K562 (cell line): ENCODE measurements around the gene EYA3. TPM values are rescaled to one million over a fixed set of nuclear protein-coding genes. Genes with fewer than 3 reads are reported as not detected.
A peak's percentile ranks its signal among the peaks of the same experiment; 100 is the strongest.

Experiments used
- BCLAF1 ChIP-seq, 2 experiments: fragments of 450-650 bp in 1 of 2; IDR thresholded peaks; 2 replicates each; pipeline ENCODE4 v1.6.1; 2011 to 2017; ENCODE audit warnings: low read depth in 2 of 2, antibody characterized with exemption in 1 of 2, borderline replicate concordance in 1 of 2, low read length in 1 of 2, mild to moderate bottlenecking in 1 of 2, mixed read lengths in 1 of 2; ENCODE audit not compliant: control insufficient read depth in 1 of 2
- CTCF ChIP-seq, 3 experiments: IDR thresholded peaks in 2 of 3; conservative IDR thresholded peaks in 1 of 3; 2 replicates each; pipeline ENCODE4 v1.5.1; 2011 to 2012; ENCODE audit warnings: low read length in 3 of 3, mild to moderate bottlenecking in 3 of 3, control low read depth in 2 of 3, improper control_type of control experiment in 1 of 3, inconsistent platforms in 1 of 3, low read depth in 1 of 3, mixed read lengths in 1 of 3, moderate library complexity in 1 of 3; ENCODE audit not compliant: insufficient read depth in 2 of 3
- DMBX1 ChIP-seq: fragments of 250-450 bp; sonication (Bioruptor Pico); IDR thresholded peaks from 2 replicates; pipeline ENCODE4 v1.8.0; 2022; ENCODE audit warnings: inconsistent platforms, mild to moderate bottlenecking, moderate library complexity, borderline replicate concordance
- JUND ChIP-seq, 2 experiments: IDR thresholded peaks; 2 replicates in 1 of 2; 3 replicates in 1 of 2; pipeline ENCODE4 v1.6.1; 2011; ENCODE audit warnings: borderline replicate concordance in 2 of 2, low read depth in 2 of 2, low read length in 2 of 2, improper control_type of control experiment in 1 of 2, missing biosample characterization in 1 of 2, missing genetic modification characterization in 1 of 2, missing genetic modification reagents in 1 of 2
- KDM5B ChIP-seq: fragments of 200-600 bp; sonication (generic); IDR thresholded peaks from 2 replicates; pipeline ENCODE4 v1.6.1; 2012; ENCODE audit warnings: low read depth, mild to moderate bottlenecking, moderate library complexity, low read length, control low read depth, inconsistent platforms; ENCODE audit not compliant: insufficient replicate concordance
- NR3C1 ChIP-seq: sonication (generic); formaldehyde crosslinking; IDR thresholded peaks from 2 replicates; pipeline ENCODE4 v1.8.1; 2022; ENCODE audit warnings: missing genetic modification reagents
- RAD21 ChIP-seq, 2 experiments: fragments of 250-450 bp in 1 of 2; fragments of 450-650 bp in 1 of 2; sonication (Bioruptor Pico) in 1 of 2; formaldehyde crosslinking in 1 of 2; IDR thresholded peaks in 1 of 2; conservative IDR thresholded peaks in 1 of 2; 2 replicates each; pipeline versions ENCODE4 v1.4.0 to v1.8.0; 2020 to 2022; ENCODE audit warnings: mild to moderate bottlenecking in 2 of 2, moderate library complexity in 1 of 2
- RBM22 ChIP-seq: fragments of 200-400 bp; formaldehyde crosslinking; IDR thresholded peaks from 2 replicates; pipeline ENCODE4 v1.6.1; 2018; ENCODE audit warnings: low read length, low read depth; ENCODE audit not compliant: poor library complexity, severe bottlenecking
- SMC3 ChIP-seq: conservative IDR thresholded peaks from 2 replicates; pipeline ENCODE4 v1.6.1; 2011; ENCODE audit warnings: low read depth, low read length, improper control_type of control experiment; ENCODE audit not compliant: insufficient read depth
- polyA plus RNA-seq, 8 experiments: library from polyadenylated mRNA; depleted of rRNA in 4 of 8; stranded (reverse) in 5 of 8; unstranded in 3 of 8; fragments of >200 nt; fragmentation: Nextera tagmentation in 2 of 8; fragmentation: Illumina TruSeq in 1 of 8; extraction: Ambion mirVana in 2 of 8; extraction: Trizol in 1 of 8; gene quantifications; 2 replicates each; pipeline versions ENCODE4 v1.2.1 to v1.2.3, GENCODE V29; 2011 to 2014; ENCODE audit warnings: inconsistent platforms in 1 of 8, missing spikeins in 1 of 8
- total RNA-seq, 7 experiments: library from RNA; depleted of rRNA in 6 of 7; stranded (reverse); fragments of >200 nt in 6 of 7; fragmentation: Illumina TruSeq in 2 of 7; extraction: Trizol in 2 of 7; gene quantifications; 2 replicates each; pipeline versions ENCODE4 v1.2.1 to v1.2.3, GENCODE V29; 2011 to 2021; ENCODE audit warnings: low replicate concordance in 1 of 7

The EYA3 gene
- total and polyA plus RNA-seq, 9 of the 15 experiments (the other 6 are each of a cell fraction or from before 2014, with no cell fraction given) = 21.7 to 64.0 (median 43.6) TPM

- peak; percentile 30; the same call in 1 of the 2 replicates for TF ChIP-seq JUND (IDR thresholded peaks at IDR 0.05; ENCODE audit: borderline replicate concordance, low read depth, low read length)
- TF ChIP-seq JUND (tag; IDR thresholded peaks at IDR 0.05; ENCODE audit: borderline replicate concordance, low read depth, low read length) = no peak
- no peak for TF ChIP-seq RBM22
- no peak for TF ChIP-seq NR3C1
- TF ChIP-seq DMBX1 (CRISPR knock-in tag) = no peak
- peak in 1 of 2 experiments; percentile 57; a peak in 3 of 4 replicates for TF ChIP-seq RAD21 (CRISPR knock-in tag; conservative IDR thresholded peaks at IDR 0.05 in 1 of 2, IDR thresholded peaks at IDR 0.05 in 1 of 2)
- no peak for TF ChIP-seq KDM5B
- TF ChIP-seq SMC3 = 0 out of 2 replicates have a peak, but pooled peaks have one; percentile 4
- TF ChIP-seq CTCF (IDR thresholded peaks at IDR 0.05 in 2 of 3, conservative IDR thresholded peaks at IDR 0.05 in 1 of 3; ENCODE audit: insufficient read depth in 2 of 3, low read depth in 1 of 3, low read length in 3 of 3) = peak; percentile 53 to 74 (median 69)
- TF ChIP-seq BCLAF1 (IDR thresholded peaks at IDR 0.05; ENCODE audit: borderline replicate concordance in 1 of 2, control insufficient read depth in 1 of 2, low read depth in 2 of 2, low read length in 1 of 2) = no peak
- TF ChIP-seq, all 486 proteins: peak for 6
Observed at GRCh38 chr1:27940297-27940696, 148.1 kb downstream of the EYA3 start (continued).
